A204.1 (cell line): ENCODE measurements around the gene ZBTB46.

Experiments used
- FAIRE-seq: peaks from 2 replicates; lab custom pipeline; 2012; peaks lifted over from hg19 to GRCh38; lab: Jason Lieb, UNC

The ZBTB46 gene

DNA sequence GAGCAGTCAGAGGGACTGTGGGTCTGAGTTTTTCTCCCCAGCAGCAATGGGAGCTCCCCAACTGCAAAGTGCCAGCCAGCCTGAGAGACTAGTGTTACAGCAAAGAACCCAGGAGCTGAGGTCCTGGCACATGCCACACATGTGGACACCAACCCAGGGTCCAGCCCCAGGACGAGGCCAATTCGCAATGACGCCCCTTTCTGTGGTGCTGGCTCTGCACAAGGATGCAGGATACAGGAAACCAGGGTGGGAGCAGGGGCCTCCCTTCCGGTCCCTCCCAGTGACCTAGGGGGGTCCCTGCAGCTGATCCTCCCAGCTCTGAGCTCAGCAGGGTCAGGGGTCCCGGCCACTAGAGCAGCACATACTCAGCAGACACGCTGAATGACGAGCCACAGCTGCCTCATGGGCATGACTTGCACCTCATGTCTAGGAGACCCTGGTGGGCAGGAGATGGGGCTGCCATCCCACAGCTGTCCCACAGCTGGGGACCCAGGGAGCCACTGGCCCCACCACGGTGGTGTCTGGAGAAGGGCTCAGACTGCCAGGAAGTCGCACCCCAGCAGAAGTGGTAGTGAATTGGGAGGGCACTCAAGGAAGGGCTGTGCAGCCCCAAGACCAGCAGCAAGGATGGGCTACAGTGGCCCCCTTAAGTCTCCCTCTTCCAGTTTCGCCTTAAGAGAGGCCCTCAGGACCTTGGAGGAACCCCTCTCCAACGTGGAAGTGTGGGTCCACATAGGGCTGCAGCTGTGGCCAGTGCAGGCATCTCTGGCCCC lies 126.9 kb downstream of the ZBTB46 start:
- FAIRE-seq: no peak

GRCh38 chr20:63703471-63703975 lies 127.5 kb downstream of the ZBTB46 start:
- FAIRE-seq: no peak

- no peak for FAIRE-seq
These were observed 128.2 kb downstream of the ZBTB46 start for GRCh38 chr20:63702751-63703470.

DNA sequence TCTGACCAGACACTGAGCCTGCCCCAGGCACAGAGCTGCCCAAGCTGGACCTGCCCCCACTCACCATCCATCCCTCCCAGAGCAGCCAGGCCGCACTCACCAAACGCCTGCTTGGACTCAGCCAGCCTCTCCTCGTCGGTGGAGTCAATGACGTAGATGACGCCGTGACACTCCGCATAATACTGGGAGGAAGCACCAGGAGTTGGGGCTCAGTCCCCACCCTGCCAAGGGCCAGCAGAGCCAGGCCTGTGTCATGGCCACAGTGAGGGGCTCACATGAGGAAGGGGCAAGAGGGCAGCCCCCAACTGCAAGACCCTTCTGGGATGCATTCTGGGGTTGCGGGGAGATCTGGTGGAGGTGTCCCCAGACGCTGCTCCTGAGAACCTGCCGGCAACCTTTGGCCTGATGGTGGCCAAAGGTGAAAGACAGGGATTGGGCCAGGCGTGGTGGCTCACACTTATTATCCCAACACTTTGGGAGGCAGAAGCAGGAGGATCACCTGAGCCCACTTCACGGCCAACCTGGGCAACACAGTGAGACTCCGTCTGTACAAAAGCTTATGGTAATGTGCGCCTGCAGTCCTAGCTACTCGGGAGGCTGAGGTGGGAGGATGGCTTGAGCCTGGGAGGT lies 128.9 kb downstream of the ZBTB46 start:
- no peak for FAIRE-seq

GRCh38 chr20:63701329-63702035 lies 129.6 kb downstream of the ZBTB46 start:
- no peak for FAIRE-seq

DNA sequence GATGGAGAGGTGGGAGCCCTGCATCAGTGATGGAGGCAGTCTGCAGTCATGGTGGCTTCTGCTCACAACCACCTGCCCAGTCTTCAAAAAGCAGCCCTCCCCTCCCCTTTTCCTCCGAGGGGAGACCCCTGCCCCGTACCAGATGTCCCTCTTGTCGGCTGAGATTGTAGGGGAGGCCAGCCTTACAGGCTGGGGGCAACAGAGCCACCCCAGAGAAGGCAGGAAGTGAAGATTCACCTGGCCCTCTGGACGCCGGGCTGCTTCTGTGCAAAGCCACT lies 130.1 kb downstream of the ZBTB46 start:
- FAIRE-seq: no peak

GRCh38 chr20:63700199-63701050 lies 130.6 kb downstream of the ZBTB46 start:
- FAIRE-seq: no peak

GRCh38 chr20:63699466-63700198 lies 131.4 kb downstream of the ZBTB46 start:
- FAIRE-seq: no peak

DNA sequence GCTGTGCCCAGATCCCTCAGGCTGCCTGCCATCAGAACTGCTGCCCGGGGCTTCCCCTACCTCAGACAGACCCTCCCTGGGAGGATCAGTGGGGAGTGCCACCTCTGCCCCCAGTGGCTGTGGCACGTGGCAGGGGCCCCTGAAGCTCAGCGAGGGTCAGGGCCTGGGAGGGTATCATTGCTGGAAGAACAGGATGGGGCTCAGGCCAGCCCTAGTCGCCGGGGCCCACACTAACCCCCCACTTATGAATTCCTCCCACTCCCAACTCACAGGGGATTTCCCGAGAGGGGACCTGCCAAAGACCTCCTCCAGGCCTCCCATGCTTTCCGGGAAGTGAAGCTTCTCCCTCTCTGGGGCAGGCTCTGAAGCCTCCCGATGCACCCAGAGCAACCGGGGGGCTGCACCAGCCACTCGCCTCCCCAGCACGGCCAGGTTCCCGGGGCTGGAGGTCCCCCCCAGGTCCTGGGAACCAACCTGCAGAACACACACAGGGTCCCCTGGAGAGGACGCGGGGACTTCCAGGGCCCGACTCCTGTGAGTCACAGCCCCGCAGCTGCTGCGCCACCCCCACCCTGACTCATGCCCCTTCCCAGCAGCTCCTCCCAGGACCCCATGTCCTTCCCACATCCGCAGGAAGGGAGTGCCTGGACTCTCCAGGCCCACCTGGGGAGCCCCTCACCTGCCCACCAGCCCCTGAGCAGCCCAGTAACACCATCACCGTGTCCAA lies 132.2 kb downstream of the ZBTB46 start:
- FAIRE-seq: no peak

GRCh38 chr20:63697868-63698545 lies 133.1 kb downstream of the ZBTB46 start:
- no peak for FAIRE-seq

DNA sequence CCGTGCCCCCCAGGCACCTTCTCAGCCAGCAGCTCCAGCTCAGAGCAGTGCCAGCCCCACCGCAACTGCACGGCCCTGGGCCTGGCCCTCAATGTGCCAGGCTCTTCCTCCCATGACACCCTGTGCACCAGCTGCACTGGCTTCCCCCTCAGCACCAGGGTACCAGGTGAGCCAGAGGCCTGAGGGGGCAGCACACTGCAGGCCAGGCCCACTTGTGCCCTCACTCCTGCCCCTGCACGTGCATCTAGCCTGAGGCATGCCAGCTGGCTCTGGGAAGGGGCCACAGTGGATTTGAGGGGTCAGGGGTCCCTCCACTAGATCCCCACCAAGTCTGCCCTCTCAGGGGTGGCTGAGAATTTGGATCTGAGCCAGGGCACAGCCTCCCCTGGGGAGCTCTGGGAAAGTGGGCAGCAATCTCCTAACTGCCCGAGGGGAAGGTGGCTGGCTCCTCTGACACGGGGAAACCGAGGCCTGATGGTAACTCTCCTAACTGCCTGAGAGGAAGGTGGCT lies 133.7 kb downstream of the ZBTB46 start:
- no peak for FAIRE-seq

- no peak for FAIRE-seq
These were observed 134.3 kb downstream of the ZBTB46 start, which contains the start of gene TNFRSF6B for GRCh38 chr20:63696628-63697356. Gene TNFRSF6B, plus strand, starts transcription at chr20:63696652. Its CDS starts 116 bp downstream, at chr20:63696768.

GRCh38 chr20:63696306-63696627 lies 134.8 kb downstream of the ZBTB46 start:
- no peak for FAIRE-seq

GRCh38 chr20:63695424-63696305 lies 135.4 kb downstream of the ZBTB46 start:
- no peak for FAIRE-seq

GRCh38 chr20:63694584-63695423 lies 136.3 kb downstream of the ZBTB46 start:
- no peak for FAIRE-seq

GRCh38 chr20:63693733-63694583 lies 137.1 kb downstream of the ZBTB46 start:
- no peak for FAIRE-seq
